Measurements from ENCODE around the gene RAB37.

RAB37 gene

GRCh38 chr17:74785981-74786360 lies 48.9 kb downstream of the RAB37 start:
- H3K27ac ChIP-seq = no peak overlapping the region
- TF ChIP-seq ZFX (IDR thresholded peaks at IDR 0.05; ENCODE audit: borderline replicate concordance) (no peak), CTCF (IDR thresholded peaks at IDR 0.05) (no peak)

- TF ChIP-seq ZFX (IDR thresholded peaks at IDR 0.05; ENCODE audit: borderline replicate concordance) (no peak), CTCF (IDR thresholded peaks at IDR 0.05) (no peak)
Measured at GRCh38 chr17:74786431-74787055, 49.5 kb downstream of the RAB37 start.

GRCh38 chr17:74790161-74791058 lies 53.4 kb downstream of the RAB37 start:
- TF ChIP-seq ZFX (IDR thresholded peaks at IDR 0.05; ENCODE audit: borderline replicate concordance) (no peak), CTCF (IDR thresholded peaks at IDR 0.05) (no peak)

More at GRCh38 chr17:74786431-74787055, 49.5 kb downstream of the RAB37 start:
- no peak overlapping the region for H3K27ac ChIP-seq

GRCh38 chr17:74792586-74793105 lies 55.6 kb downstream of the RAB37 start:
- TF ChIP-seq ZFX (IDR thresholded peaks at IDR 0.05; ENCODE audit: borderline replicate concordance) (no peak), CTCF (IDR thresholded peaks at IDR 0.05) (no peak)
- H3K27ac ChIP-seq = no peak overlapping the region

More at GRCh38 chr17:74790161-74791058, 53.4 kb downstream of the RAB37 start:
- H3K27ac ChIP-seq = no peak overlapping the region

- no peak overlapping the region for H3K27ac ChIP-seq
- TF ChIP-seq ZFX (IDR thresholded peaks at IDR 0.05; ENCODE audit: borderline replicate concordance) (no peak), CTCF (IDR thresholded peaks at IDR 0.05) (no peak)
Measured at GRCh38 chr17:74795327-74796020, 58.4 kb downstream of the RAB37 start.

- no peak overlapping the region for H3K27ac ChIP-seq
- no peak for TF ChIP-seq CTCF (IDR thresholded peaks at IDR 0.05)
- no peak for TF ChIP-seq ZFX (IDR thresholded peaks at IDR 0.05; ENCODE audit: borderline replicate concordance)
Measured at GRCh38 chr17:74796211-74796610, 59.2 kb downstream of the RAB37 start.

Measured in 22Rv1 (cell line).